Measurements from ENCODE around the gene DOCK4. TPM values are rescaled to one million over a fixed set of nuclear protein-coding genes. Genes with fewer than 3 reads are reported as not detected.

DOCK4 gene
- total and polyA plus RNA-seq, 2 of the 8 experiments (the other 6 are each of a cell fraction or from before 2014, with no cell fraction given) = 5.1 to 23.6 TPM

DNA sequence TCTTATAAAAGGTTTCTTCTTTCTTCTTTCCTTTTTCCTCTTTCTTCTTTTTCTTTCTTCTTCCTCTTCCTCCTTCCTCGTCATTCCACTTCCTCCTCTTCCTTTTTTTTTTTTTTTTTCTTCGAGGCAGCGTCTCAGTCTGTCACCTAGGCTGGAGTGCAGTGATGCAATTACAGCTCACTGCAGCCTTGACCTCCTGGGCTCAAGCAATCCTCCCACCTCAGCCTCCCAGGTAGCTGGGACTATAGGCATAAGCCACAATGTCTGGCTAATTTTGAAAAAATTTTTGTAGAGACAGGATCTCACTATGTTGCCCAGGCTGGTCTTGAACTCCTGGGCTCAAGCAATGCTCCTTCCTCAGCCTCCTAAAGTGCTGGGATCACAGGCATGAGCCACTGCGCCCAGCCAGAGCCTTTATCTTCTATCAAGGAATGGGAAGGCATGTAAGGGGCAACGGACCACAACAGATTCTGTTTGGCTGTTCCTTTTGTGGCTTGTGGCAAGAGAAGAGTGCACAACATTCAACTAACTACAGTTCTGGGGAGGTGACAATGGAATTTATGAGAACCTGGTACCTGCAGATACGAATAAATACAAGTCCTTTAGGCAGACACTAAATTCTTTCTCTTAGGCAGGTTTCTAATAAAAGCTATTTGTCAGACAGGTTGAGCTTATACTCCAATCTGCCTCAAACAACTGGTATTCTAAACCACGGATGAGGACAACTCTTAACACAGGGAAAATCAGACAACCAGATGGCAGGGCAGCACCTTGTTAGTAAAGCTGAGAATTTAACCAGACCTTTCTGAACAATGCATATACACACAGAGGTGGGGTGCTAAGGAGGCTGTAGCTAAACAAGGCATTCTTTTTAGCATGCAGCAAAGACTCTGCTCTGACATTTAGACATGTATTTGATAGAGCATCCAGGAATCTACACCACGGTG, 100.3 kb downstream of the DOCK4 start (continued):
- TF ChIP-seq, protein P1, sequence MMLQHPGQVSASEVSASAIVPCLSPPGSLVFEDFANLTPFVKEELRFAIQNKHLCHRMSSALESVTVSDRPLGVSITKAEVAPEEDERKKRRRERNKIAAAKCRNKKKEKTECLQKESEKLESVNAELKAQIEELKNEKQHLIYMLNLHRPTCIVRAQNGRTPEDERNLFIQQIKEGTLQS (IDR thresholded peaks at IDR 0.05; ENCODE audit: insufficient read depth, low read depth, low read length) = no peak
- TF ChIP-seq BCL11A (IDR thresholded peaks at IDR 0.05; ENCODE audit: low read depth in 2 of 2, low read length in 2 of 2) = no peak
- TF ChIP-seq POLR2A (IDR thresholded peaks at IDR 0.05; ENCODE audit: control extremely low read depth in 1 of 2, low read depth in 2 of 2, low read length in 2 of 2) = no peak

All from H1 (cell line).